ENCODE measurements around the gene EMSY.

Gene EMSY

GRCh38 chr11:76455331-76455730 is 10.5 kb downstream of the EMSY start:
- no peak for TF ChIP-seq EZH2phosphoT487 (conservative IDR thresholded peaks at IDR 0.05; ENCODE audit: low read length)
- no peak for TF ChIP-seq CTCF (IDR thresholded peaks at IDR 0.05; ENCODE audit: insufficient read depth, low read length, poor library complexity, severe bottlenecking)
- Histone ChIP-seq H3K79me2 (ENCODE audit: insufficient read depth, low read length) (0 out of 2 replicates have a peak, but pooled peaks cover 3% of the 10 kb centered on the region), H3K27ac (ENCODE audit: low read depth, low read length) (no peak overlapping the region), H3K4me2 (ENCODE audit: low read depth, low read length, poor library complexity, severe bottlenecking) (no peak overlapping the region), H3K4me3 (ENCODE audit: insufficient read depth, low read length, poor library complexity, severe bottlenecking) (no peak overlapping the region), H2AFZ (ENCODE audit: low read depth, low read length, severe bottlenecking) (no peak overlapping the region), H3K9me3 (ENCODE audit: insufficient read depth, low read length) (no peaks in the 10 kb centered on the region), H3K36me3 (ENCODE audit: low read length) (peaks cover 29% of the 10 kb centered on the region; the same call in 1 of the 2 replicates), H3K9ac (ENCODE audit: low read length) (no peak overlapping the region), H3F3A (ENCODE audit: insufficient read depth) (no peaks in the 10 kb centered on the region), H4K20me1 (ENCODE audit: low read depth, low read length) (no peaks in the 10 kb centered on the region), H3K9me2 (replicated peaks; ENCODE audit: insufficient read depth, low read length) (no peaks in the 10 kb centered on the region), H3K27me3 (ENCODE audit: low read length) (no peaks in the 10 kb centered on the region)

- Histone ChIP-seq H3K36me3 (ENCODE audit: low read length) (peaks cover 29% of the 10 kb centered on the region; the same call in 1 of the 2 replicates), H3K9ac (ENCODE audit: low read length) (no peak overlapping the region), H3K27me3 (ENCODE audit: low read length) (no peaks in the 10 kb centered on the region), H4K20me1 (ENCODE audit: low read depth, low read length) (no peaks in the 10 kb centered on the region), H3K27ac (ENCODE audit: low read depth, low read length) (no peak overlapping the region), H2AFZ (ENCODE audit: low read depth, low read length, severe bottlenecking) (no peak overlapping the region), H3K4me2 (ENCODE audit: low read depth, low read length, poor library complexity, severe bottlenecking) (no peak overlapping the region), H3K9me3 (ENCODE audit: insufficient read depth, low read length) (no peaks in the 10 kb centered on the region), H3K9me2 (replicated peaks; ENCODE audit: insufficient read depth, low read length) (no peaks in the 10 kb centered on the region), H3K4me3 (ENCODE audit: insufficient read depth, low read length, poor library complexity, severe bottlenecking) (no peak overlapping the region), H3K79me2 (ENCODE audit: insufficient read depth, low read length) (0 out of 2 replicates have a peak, but pooled peaks cover 3% of the 10 kb centered on the region), H3F3A (ENCODE audit: insufficient read depth) (no peaks in the 10 kb centered on the region)
- TF ChIP-seq EZH2phosphoT487 (conservative IDR thresholded peaks at IDR 0.05; ENCODE audit: low read length) (no peak), CTCF (IDR thresholded peaks at IDR 0.05; ENCODE audit: insufficient read depth, low read length, poor library complexity, severe bottlenecking) (no peak)
Observed at GRCh38 chr11:76455931-76456330, 11.1 kb downstream of the EMSY start.

GRCh38 chr11:76456571-76456970 is 11.8 kb downstream of the EMSY start:
- Histone ChIP-seq H3K36me3 (ENCODE audit: low read length) (peaks cover 24% of the 10 kb centered on the region; the same call in 1 of the 2 replicates), H3K27me3 (ENCODE audit: low read length) (no peaks in the 10 kb centered on the region), H3K4me2 (ENCODE audit: low read depth, low read length, poor library complexity, severe bottlenecking) (no peak overlapping the region), H3K9me2 (replicated peaks; ENCODE audit: insufficient read depth, low read length) (no peaks in the 10 kb centered on the region), H3K4me3 (ENCODE audit: insufficient read depth, low read length, poor library complexity, severe bottlenecking) (no peak overlapping the region), H2AFZ (ENCODE audit: low read depth, low read length, severe bottlenecking) (no peak overlapping the region), H3K9ac (ENCODE audit: low read length) (no peak overlapping the region), H3K27ac (ENCODE audit: low read depth, low read length) (no peak overlapping the region), H3K79me2 (ENCODE audit: insufficient read depth, low read length) (0 out of 2 replicates have a peak, but pooled peaks cover 3% of the 10 kb centered on the region), H3F3A (ENCODE audit: insufficient read depth) (no peaks in the 10 kb centered on the region), H3K9me3 (ENCODE audit: insufficient read depth, low read length) (no peaks in the 10 kb centered on the region), H4K20me1 (ENCODE audit: low read depth, low read length) (no peaks in the 10 kb centered on the region)
- TF ChIP-seq EZH2phosphoT487 (conservative IDR thresholded peaks at IDR 0.05; ENCODE audit: low read length) (no peak), CTCF (IDR thresholded peaks at IDR 0.05; ENCODE audit: insufficient read depth, low read length, poor library complexity, severe bottlenecking) (no peak)

Data from SU-DHL-6 (cell line).